Aorta (tissue), 5 donors: ENCODE measurements around the gene NR4A3. TPM values are rescaled to one million over a fixed set of nuclear protein-coding genes. Genes with fewer than 3 reads are reported as not detected.

ENCODE experiments used
- ATAC-seq: fragments of 200-7000 bp; cut with Tn5 transposase; one replicate; pipeline ENCODE4 v1.9.1; 2022; ENCODE audit warnings: moderate library complexity; ENCODE audit not compliant: low FRiP score
- DNase-seq, 2 donors: peaks; one replicate each; pipeline ENCODE4 v3.0.0-alpha.2; 2020
- H3K27ac ChIP-seq, 2 donors: one replicate each; pipeline ENCODE4 v1.5.1; 2013; ENCODE audit warnings: low read length in 2 of 2, mild to moderate bottlenecking in 2 of 2, moderate library complexity in 2 of 2, control low read depth in 1 of 2, inconsistent platforms in 1 of 2, low read depth in 1 of 2
- H3K27me3 ChIP-seq, 2 donors: one replicate each; pipeline ENCODE4 v1.6.1; 2013; ENCODE audit warnings: control low read depth in 1 of 2, low read length in 1 of 2, mild to moderate bottlenecking in 1 of 2, moderate library complexity in 1 of 2; ENCODE audit not compliant: insufficient read depth in 2 of 2, control insufficient read depth in 1 of 2
- H3K36me3 ChIP-seq, 2 donors: one replicate each; pipeline ENCODE4 v1.6.1; 2013; ENCODE audit warnings: control low read depth in 1 of 2, low read length in 1 of 2, mild to moderate bottlenecking in 1 of 2; ENCODE audit not compliant: insufficient read depth in 2 of 2, control insufficient read depth in 1 of 2
- H3K4me1 ChIP-seq, 2 donors: one replicate each; pipeline ENCODE4 v1.6.1; 2013; ENCODE audit warnings: low read length in 2 of 2, control low read depth in 1 of 2, mild to moderate bottlenecking in 1 of 2, moderate library complexity in 1 of 2; ENCODE audit not compliant: insufficient read depth in 2 of 2, control insufficient read depth in 1 of 2
- H3K4me3 ChIP-seq, 2 donors: one replicate each; pipeline ENCODE4 v1.5.1; 2013; ENCODE audit warnings: low read length in 2 of 2, control low read depth in 1 of 2, mild to moderate bottlenecking in 1 of 2
- H3K9me3 ChIP-seq: one replicate; pipeline ENCODE4 v1.6.1; 2013; ENCODE audit warnings: mild to moderate bottlenecking, low read length; ENCODE audit not compliant: control insufficient read depth
- whole genome bisulfite sequencing, 2 donors: extraction: QIAGEN DNeasy Blood & Tissue Kit; methylation state at CpG; one replicate each; pipeline ENCODE4 v1.1.7; 2013; 5-methylcytosine and 5-hydroxymethylcytosine counted together
- intact Hi-C, 2 donors: fragments of 100-400 bp; cut with DNase I; formaldehyde crosslinking; loops; one replicate each; pipeline versions ENCODE4 v1.14.2 to v1.15.0; 2022
- polyA plus RNA-seq, 2 donors: library from polyadenylated mRNA; stranded (reverse); fragments of 200-250 nt; gene quantifications; one replicate each; pipeline ENCODE4 v1.2.3, GENCODE V29; 2013
- total RNA-seq, 2 donors: library from RNA; stranded (reverse); fragmentation: NEBNext Ultra II Directional; extraction: Animal tissue kit (Norgen Biotek cat#: 25700); gene quantifications; one replicate each; pipeline ENCODE4 v1.2.1, GENCODE V29; 2021
- donor health status: healthy with polysubstance abuse.
- donor health status: Bipolar disorder and iron deficiency.
- donor health status: DM: no; HTN: no; CAD: no.
- donor health status: DM: no; HTN: no; CAD: no.
- donor health status: DM: yes; HTN: yes; CAD: no.

Gene NR4A3
- total and polyA plus RNA-seq, 4 donors = 0.50 to 60.3 (median 14.1) TPM

DNA sequence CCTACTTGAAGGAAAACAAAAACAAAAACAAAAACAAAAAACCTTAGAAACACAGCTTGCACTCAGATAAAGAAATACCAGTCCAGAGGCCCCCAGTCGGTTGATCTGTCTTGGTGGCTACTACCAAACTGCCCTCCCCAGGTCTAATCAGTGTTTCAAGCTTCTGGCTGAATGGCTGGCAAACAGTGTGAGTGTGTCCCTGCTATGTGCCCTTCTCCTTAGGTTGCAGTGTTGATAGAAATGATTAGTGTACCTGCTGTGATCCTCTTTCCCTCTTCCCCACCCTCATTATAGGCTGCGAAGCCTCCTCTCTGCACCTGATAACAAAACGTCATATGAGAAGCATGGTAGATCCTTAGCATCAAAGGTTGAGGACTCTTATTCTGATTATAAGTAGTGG, 12.8 kb downstream of the NR4A3 start:
- H3K27ac ChIP-seq = no peak overlapping the region
- H3K27me3 ChIP-seq = no peaks in the 10 kb centered on the region
- intact Hi-C loops = no loop called here
- H3K9me3 ChIP-seq = no peaks in the 10 kb centered on the region
- no peak overlapping the region for H3K4me3 ChIP-seq
- H3K4me1 ChIP-seq = no peaks in the 10 kb centered on the region
- no peak for DNase-seq
- WGBS, 2 donors = 95 to 99% methylated on average over 3 of the region's 3 CpGs
- H3K36me3 ChIP-seq = no peaks in the 10 kb centered on the region
- ATAC-seq = no peak

DNA sequence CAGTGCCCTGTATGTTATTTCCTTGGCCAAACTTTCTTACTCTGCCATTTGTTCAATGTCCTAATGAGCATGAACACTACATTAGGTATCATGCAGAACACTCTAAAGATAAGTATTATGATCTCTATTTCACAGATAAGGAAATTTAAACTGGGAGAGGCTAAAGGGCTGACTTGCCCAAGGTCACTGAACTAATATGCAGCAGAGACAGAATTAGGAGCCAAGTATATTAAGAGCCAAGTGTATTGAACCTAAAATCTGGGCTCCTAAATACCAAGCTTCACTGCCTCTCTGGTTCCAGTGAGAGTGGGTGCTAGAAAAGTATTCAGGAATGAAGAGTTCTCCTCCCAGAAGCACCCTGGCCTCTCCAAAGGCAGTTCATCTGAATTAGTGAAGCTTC, 13.5 kb downstream of the NR4A3 start:
- H3K4me1 ChIP-seq = no peaks in the 10 kb centered on the region
- no peak for ATAC-seq
- intact Hi-C loops = no loop called here

DNA sequence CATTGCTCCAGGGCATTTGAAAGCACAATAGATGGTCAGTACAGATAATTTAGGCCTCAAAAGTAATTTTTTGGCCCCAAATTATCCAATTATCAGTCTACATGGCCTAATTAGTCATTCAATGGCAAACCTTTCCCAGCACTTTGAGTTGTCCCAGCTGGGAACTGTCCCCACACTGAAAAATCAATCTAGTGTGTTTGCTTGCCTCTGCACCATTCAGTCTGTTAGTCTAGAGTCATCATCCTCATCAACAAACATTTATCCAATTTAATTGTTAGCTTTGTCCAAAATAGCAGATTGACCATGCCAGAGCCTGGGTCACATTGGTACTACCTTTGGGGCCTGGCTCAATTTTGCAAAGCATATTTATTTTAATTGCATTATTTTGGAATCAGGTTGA, 13.9 kb downstream of the NR4A3 start:
- Histone ChIP-seq H3K4me3 (no peak overlapping the region), H3K27me3 (no peaks in the 10 kb centered on the region), H3K27ac (no peak overlapping the region), H3K36me3 (no peaks in the 10 kb centered on the region), H3K9me3 (no peaks in the 10 kb centered on the region), H3K4me1 (no peaks in the 10 kb centered on the region)
- intact Hi-C loops = no loop called here
- DNase-seq (no peak), ATAC-seq (no peak)

More for the DNA sequence above, 13.5 kb downstream of the NR4A3 start:
- no peaks in the 10 kb centered on the region for H3K36me3 ChIP-seq
- H3K9me3 ChIP-seq = no peaks in the 10 kb centered on the region
- no peaks in the 10 kb centered on the region for H3K27me3 ChIP-seq
- no peak overlapping the region for H3K27ac ChIP-seq
- DNase-seq = no peak
- no peak overlapping the region for H3K4me3 ChIP-seq

DNA sequence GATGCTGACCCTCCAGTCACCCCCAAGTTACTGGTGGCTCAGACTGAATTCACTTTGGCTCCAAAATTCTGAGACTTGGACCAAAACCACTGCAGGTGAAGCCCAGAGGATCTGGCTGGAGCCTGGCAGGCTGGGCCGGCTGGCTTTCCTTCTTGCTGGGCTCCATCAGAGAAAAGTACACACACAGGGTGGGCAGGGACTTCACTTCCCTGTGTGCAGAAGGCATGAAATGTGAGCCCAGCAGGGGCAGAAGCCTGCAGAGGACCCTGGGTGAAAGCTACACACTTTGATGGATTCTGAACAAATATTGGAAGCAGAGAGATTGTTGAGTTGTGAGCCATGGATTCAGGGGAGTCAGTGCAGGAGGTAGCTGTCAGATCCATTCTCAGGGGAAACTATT, 18.4 kb downstream of the NR4A3 start:
- DNase-seq (no peak), ATAC-seq (no peak)
- no peaks in the 10 kb centered on the region for H3K36me3 ChIP-seq
- 63 to 70% methylated on average over 1 of the region's 1 CpG for WGBS, 2 donors
- no peaks in the 10 kb centered on the region for H3K9me3 ChIP-seq
- intact Hi-C loops = no loop called here
- H3K27ac ChIP-seq = no peak overlapping the region
- no peak overlapping the region for H3K4me3 ChIP-seq
- H3K27me3 ChIP-seq = no peaks in the 10 kb centered on the region
- no peaks in the 10 kb centered on the region for H3K4me1 ChIP-seq

DNA sequence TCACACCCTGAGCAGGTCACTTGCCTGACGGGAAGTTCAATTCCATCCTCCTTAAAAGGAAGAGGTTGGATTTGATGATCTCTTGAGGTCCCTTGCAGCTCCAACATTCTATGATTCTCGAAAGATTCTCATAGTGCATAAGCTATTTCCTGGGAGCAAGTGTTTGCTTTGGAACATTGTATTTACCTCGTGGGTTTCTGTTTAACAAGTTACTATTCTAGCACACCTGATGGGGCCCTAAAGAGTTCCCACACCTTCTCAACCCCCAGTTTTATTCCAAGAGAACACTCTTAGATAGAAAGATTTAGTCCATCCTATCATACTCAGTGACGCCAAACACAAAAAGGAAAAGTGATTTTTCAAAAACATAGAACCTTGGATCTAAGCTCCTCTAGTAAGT, 23.4 kb downstream of the NR4A3 start:
- DNase-seq = no peak
- no peaks in the 10 kb centered on the region for H3K9me3 ChIP-seq
- no peaks in the 10 kb centered on the region for H3K4me1 ChIP-seq
- H3K27me3 ChIP-seq = no peaks in the 10 kb centered on the region
- ATAC-seq = no peak
- H3K4me3 ChIP-seq = no peak overlapping the region
- no peaks in the 10 kb centered on the region for H3K36me3 ChIP-seq
- intact Hi-C loops = no loop called here
- no peak overlapping the region for H3K27ac ChIP-seq
- 84 to 90% methylated on average over 4 of the region's 4 CpGs for WGBS, 2 donors

DNA sequence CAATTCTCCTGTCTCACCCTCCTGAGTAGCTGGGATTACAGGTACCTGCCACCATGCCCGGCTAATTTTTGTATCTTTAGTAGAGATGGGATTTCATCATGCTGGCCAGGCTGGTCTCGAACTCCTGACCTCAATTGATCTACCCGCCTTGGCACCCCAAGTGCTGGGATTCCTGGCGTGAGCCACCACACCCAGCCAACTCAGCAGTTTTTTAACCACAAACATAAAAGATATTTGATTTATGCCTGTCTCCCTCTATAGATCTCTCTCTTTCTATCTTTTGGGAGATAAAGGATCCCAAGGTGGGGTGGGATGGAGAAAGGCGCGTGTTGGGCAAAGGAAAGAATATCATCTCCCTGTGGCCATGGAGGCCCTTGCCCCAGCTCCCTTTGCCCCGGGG, 26.8 kb downstream of the NR4A3 start:
- no peaks in the 10 kb centered on the region for H3K4me1 ChIP-seq
- no peaks in the 10 kb centered on the region for H3K36me3 ChIP-seq
- no peak overlapping the region for H3K27ac ChIP-seq
- ATAC-seq (no peak), DNase-seq (no peak)
- H3K4me3 ChIP-seq = no peak overlapping the region
- no peaks in the 10 kb centered on the region for H3K27me3 ChIP-seq
- H3K9me3 ChIP-seq = no peaks in the 10 kb centered on the region
- WGBS, 2 donors = 97 to 98% methylated on average over 7 of the region's 7 CpGs
- intact Hi-C loops = no loop called here

DNA sequence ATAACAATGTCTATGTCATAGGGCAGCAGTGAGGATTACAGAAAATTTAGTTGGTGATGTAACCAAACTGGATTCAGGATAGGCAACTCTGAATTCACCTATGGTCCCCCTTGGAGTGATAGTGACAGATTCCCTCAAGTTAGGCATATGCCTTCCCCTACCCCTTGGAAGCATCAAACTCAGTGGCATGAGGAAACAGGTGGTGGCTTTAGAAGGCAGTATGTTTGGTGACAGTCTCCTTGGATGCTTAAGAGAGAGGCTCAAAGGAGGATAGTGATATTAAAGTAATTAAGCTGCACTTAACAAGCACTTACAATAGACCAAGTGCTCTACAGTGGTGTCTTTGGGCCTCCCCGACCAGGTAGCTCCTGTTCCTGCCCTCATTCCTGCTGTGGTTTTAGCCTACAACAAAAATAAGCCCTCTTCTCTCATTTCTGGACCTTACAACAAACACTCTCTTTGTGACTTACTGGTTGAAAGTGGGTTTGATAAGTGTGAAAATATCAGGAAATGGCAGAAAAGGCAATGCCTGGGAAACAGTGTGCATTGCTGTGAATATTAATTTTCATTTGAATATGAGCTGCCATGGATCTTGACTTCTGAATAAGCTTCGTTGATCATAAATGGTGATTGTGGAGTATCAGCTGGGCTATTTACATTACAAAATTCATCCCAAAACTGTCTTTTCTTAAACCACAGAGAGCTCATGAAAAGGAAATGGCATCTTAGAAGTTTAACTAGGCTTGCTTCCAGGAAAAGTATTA, 29.2 kb downstream of the NR4A3 start:
- intact Hi-C loops = no loop called here
- Histone ChIP-seq H3K4me1 (no peaks in the 10 kb centered on the region), H3K36me3 (no peaks in the 10 kb centered on the region), H3K4me3 (no peak overlapping the region), H3K27me3 (no peaks in the 10 kb centered on the region), H3K9me3 (no peaks in the 10 kb centered on the region), H3K27ac (no peak overlapping the region)
- no peak for DNase-seq
- no peak for ATAC-seq
- 52 to 55% methylated on average over 2 of the region's 2 CpGs for WGBS, 2 donors

DNA sequence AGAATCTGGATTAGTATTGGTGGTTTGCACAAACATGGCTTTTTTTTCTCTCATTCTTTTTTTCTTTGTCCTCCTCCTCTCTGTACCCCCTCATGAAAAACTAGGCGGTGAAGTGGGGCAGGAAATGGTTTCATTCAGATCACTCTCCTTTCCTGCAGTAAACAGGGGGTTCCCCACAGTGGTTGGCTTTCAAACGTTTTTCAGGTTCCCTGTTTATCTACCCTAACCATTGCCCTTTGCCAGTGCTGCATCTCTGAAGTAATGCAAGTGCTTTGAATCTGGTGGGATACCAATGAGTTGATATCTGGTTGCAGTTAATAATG, 29.8 kb downstream of the NR4A3 start:
- no peak overlapping the region for H3K27ac ChIP-seq
- no peaks in the 10 kb centered on the region for H3K27me3 ChIP-seq
- intact Hi-C loops = no loop called here
- WGBS, 2 donors = 22 to 35% methylated on average over 2 of the region's 2 CpGs
- H3K9me3 ChIP-seq = no peaks in the 10 kb centered on the region
- H3K4me3 ChIP-seq = no peak overlapping the region
- no peaks in the 10 kb centered on the region for H3K4me1 ChIP-seq
- DNase-seq (no peak), ATAC-seq (no peak)
- H3K36me3 ChIP-seq = no peaks in the 10 kb centered on the region

DNA sequence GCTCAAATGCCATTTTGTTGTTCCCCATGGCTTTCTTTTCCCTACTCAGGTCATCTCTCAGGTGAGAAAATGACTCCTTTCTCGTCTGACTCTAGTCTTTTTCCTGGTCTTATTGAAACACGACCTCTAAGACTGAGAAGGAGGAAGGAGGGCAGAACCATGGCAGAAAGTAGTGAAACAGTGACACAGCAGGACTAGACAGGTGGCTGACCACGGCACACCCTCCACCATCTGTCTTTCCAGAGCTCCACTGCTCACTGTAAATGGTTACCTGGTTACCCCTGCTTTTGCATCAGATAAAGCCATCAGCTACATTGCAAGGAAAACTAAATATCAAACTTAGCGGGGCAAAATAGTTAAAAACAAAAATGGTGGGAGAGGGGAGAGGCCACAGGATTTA, 30.9 kb downstream of the NR4A3 start:
- Histone ChIP-seq H3K4me1 (no peaks in the 10 kb centered on the region), H3K27me3 (no peaks in the 10 kb centered on the region), H3K9me3 (no peaks in the 10 kb centered on the region), H3K4me3 (no peak overlapping the region), H3K27ac (no peak overlapping the region), H3K36me3 (no peaks in the 10 kb centered on the region)
- ATAC-seq (no peak), DNase-seq (no peak)
- 96 to 97% methylated on average over 4 of the region's 4 CpGs for WGBS, 2 donors
- intact Hi-C loops = no loop called here
